OCI-LY1 (cell line): ENCODE data around the gene PIWIL4.

ENCODE experiments used
- CTCF ChIP-seq: fragments of 200-600 bp; sonication (generic), shearing (Covaris generic); IDR thresholded peaks from 2 replicates; pipeline ENCODE4 v1.5.1; 2017; ENCODE audit warnings: mild to moderate bottlenecking, antibody characterized with exemption, low read length, moderate library complexity, mixed read lengths
- EZH2 ChIP-seq: fragments of 200-600 bp; sonication (generic), shearing (Covaris generic); IDR thresholded peaks from 2 replicates; pipeline ENCODE4 v1.8.0; 2017; ENCODE audit warnings: borderline replicate concordance, mixed run types, mild to moderate bottlenecking, antibody characterized with exemption, low read length, moderate library complexity, mixed read lengths

GRCh38 chr11:94655291-94655690 lies 88.1 kb downstream of the PIWIL4 start:
- TF ChIP-seq CTCF (no peak), EZH2 (no peak)
